HEK293 (cell line): ENCODE measurements around the gene COPRS.

Experiments used
- CTCF ChIA-PET: fragments of 350-600 bp; formaldehyde crosslinking; extraction: SDS; loops from one replicate; lab custom pipeline; 2021; ENCODE audit warnings: antibody characterized with exemption; lab: Yijun Ruan, JAX
- POLR2A ChIA-PET: fragments of 300-600 bp; formaldehyde crosslinking; extraction: SDS; loops from one replicate; lab custom pipeline; 2020; ENCODE audit warnings: antibody characterized with exemption, inconsistent platforms; lab: Yijun Ruan, JAX
- H3K27ac ChIP-seq: fragments of 200-500 bp; sonication (Bioruptor generic); 2 replicates; pipeline ENCODE4 v1.5.1; 2014; ENCODE audit warnings: low read depth, low read length, control low read depth, inconsistent platforms; ENCODE audit errors: extremely low read depth
- H3K36me3 ChIP-seq, 2 experiments: fragments of 200-500 bp in 1 of 2; sonication (Bioruptor generic) in 1 of 2; 1 replicate in 1 of 2; 2 replicates in 1 of 2; pipeline ENCODE4 v1.5.1; 2014 to 2017; ENCODE audit warnings: inconsistent platforms in 2 of 2, low read length in 2 of 2; ENCODE audit not compliant: control insufficient read depth in 2 of 2, insufficient read depth in 1 of 2
- H3K4me1 ChIP-seq: fragments of 200-500 bp; sonication (Bioruptor generic); 2 replicates; pipeline ENCODE4 v1.5.1; 2014; ENCODE audit warnings: mild to moderate bottlenecking, low read length, inconsistent platforms; ENCODE audit not compliant: control insufficient read depth, insufficient read depth
- H3K4me3 ChIP-seq: 2 replicates; pipeline ENCODE4 v1.5.1; 2011; ENCODE audit warnings: low read depth, mild to moderate bottlenecking, control low read depth, low read length, moderate library complexity
- H3K9me3 ChIP-seq: fragments of 200-500 bp; sonication (Bioruptor generic); 2 replicates; pipeline ENCODE4 v1.5.1; 2014; ENCODE audit warnings: low read depth, low read length, inconsistent platforms; ENCODE audit not compliant: control insufficient read depth, insufficient read depth
- GLIS1 ChIP-seq: fragments of 450-650 bp; formaldehyde crosslinking; IDR thresholded peaks from 2 replicates; pipeline ENCODE4 v1.5.1; 2016; ENCODE audit warnings: missing biosample characterization, missing genetic modification characterization
- GLIS2 ChIP-seq: fragments of 450-650 bp; formaldehyde crosslinking; IDR thresholded peaks from 2 replicates; pipeline ENCODE4 v1.5.1; 2016; ENCODE audit warnings: missing biosample characterization, missing genetic modification characterization
- INSM2 ChIP-seq: fragments of 450-650 bp; formaldehyde crosslinking; IDR thresholded peaks from 2 replicates; pipeline ENCODE4 v1.5.1; 2016; ENCODE audit warnings: missing biosample characterization, missing genetic modification characterization
- TSHZ1 ChIP-seq: fragments of 450-650 bp; formaldehyde crosslinking; IDR thresholded peaks from 2 replicates; pipeline ENCODE4 v1.5.1; 2016; ENCODE audit warnings: missing biosample characterization, missing genetic modification characterization, borderline replicate concordance
- ZBTB17 ChIP-seq: fragments of 450-650 bp; formaldehyde crosslinking; IDR thresholded peaks from 2 replicates; pipeline ENCODE4 v1.5.1; 2016; ENCODE audit warnings: missing biosample characterization, missing genetic modification characterization
- ZBTB21 ChIP-seq: fragments of 450-650 bp; formaldehyde crosslinking; IDR thresholded peaks from 2 replicates; pipeline ENCODE4 v1.5.1; 2017; ENCODE audit warnings: missing biosample characterization, missing genetic modification characterization
- ZBTB26 ChIP-seq: fragments of 450-650 bp; formaldehyde crosslinking; optimal IDR thresholded peaks from 2 replicates; pipeline ENCODE3; 2016; ENCODE audit warnings: missing biosample characterization, mild to moderate bottlenecking, missing genetic modification characterization
- ZEB2 ChIP-seq: fragments of 450-650 bp; formaldehyde crosslinking; IDR thresholded peaks from 2 replicates; pipeline ENCODE4 v1.5.1; 2016; ENCODE audit warnings: missing biosample characterization, missing genetic modification characterization
- ZFP37 ChIP-seq: fragments of 450-650 bp; formaldehyde crosslinking; IDR thresholded peaks from 2 replicates; pipeline ENCODE4 v1.5.1; 2016; ENCODE audit warnings: missing biosample characterization, missing genetic modification characterization
- ZFP69B ChIP-seq: fragments of 450-650 bp; formaldehyde crosslinking; IDR thresholded peaks from 2 replicates; pipeline ENCODE4 v1.5.1; 2016; ENCODE audit warnings: missing biosample characterization, missing genetic modification characterization
- ZNF157 ChIP-seq: fragments of 450-650 bp; formaldehyde crosslinking; IDR thresholded peaks from 2 replicates; pipeline ENCODE4 v1.5.1; 2016; ENCODE audit warnings: missing biosample characterization, missing genetic modification characterization
- ZNF174 ChIP-seq: fragments of 450-650 bp; formaldehyde crosslinking; IDR thresholded peaks from 2 replicates; pipeline ENCODE4 v1.5.0; 2017; ENCODE audit warnings: missing biosample characterization, mild to moderate bottlenecking, missing genetic modification characterization
- ZNF214 ChIP-seq: fragments of 450-650 bp; formaldehyde crosslinking; IDR thresholded peaks from 2 replicates; pipeline ENCODE4 v1.5.1; 2017; ENCODE audit warnings: missing biosample characterization, mild to moderate bottlenecking, missing genetic modification characterization, borderline replicate concordance
- ZNF24 ChIP-seq: fragments of 450-650 bp; formaldehyde crosslinking; IDR thresholded peaks from 2 replicates; pipeline ENCODE4 v1.5.1; 2016; ENCODE audit warnings: missing biosample characterization, missing genetic modification characterization
- ZNF280C ChIP-seq: fragments of 450-650 bp; formaldehyde crosslinking; IDR thresholded peaks from 2 replicates; pipeline ENCODE4 v1.5.1; 2016; ENCODE audit warnings: missing biosample characterization, missing genetic modification characterization
- ZNF335 ChIP-seq: fragments of 450-650 bp; formaldehyde crosslinking; conservative IDR thresholded peaks from 2 replicates; pipeline ENCODE4 v1.5.1; 2016; ENCODE audit warnings: missing biosample characterization, missing genetic modification characterization
- ZNF488 ChIP-seq: fragments of 450-650 bp; formaldehyde crosslinking; IDR thresholded peaks from 2 replicates; pipeline ENCODE4 v1.5.1; 2016; ENCODE audit warnings: missing biosample characterization, missing genetic modification characterization
- ZNF521 ChIP-seq: fragments of 450-650 bp; formaldehyde crosslinking; IDR thresholded peaks from 2 replicates; pipeline ENCODE4 v1.5.1; 2017; ENCODE audit warnings: missing biosample characterization, mild to moderate bottlenecking, missing genetic modification characterization
- ZNF596 ChIP-seq: fragments of 450-650 bp; IDR thresholded peaks from 2 replicates; pipeline ENCODE4 v1.5.0; 2018; ENCODE audit warnings: missing biosample characterization, mild to moderate bottlenecking, missing genetic modification characterization, moderate library complexity
- ZNF701 ChIP-seq: fragments of 450-650 bp; formaldehyde crosslinking; IDR thresholded peaks from 2 replicates; pipeline ENCODE4 v1.5.1; 2016; ENCODE audit warnings: missing biosample characterization, missing genetic modification characterization
- ZNF747 ChIP-seq: fragments of 450-650 bp; formaldehyde crosslinking; IDR thresholded peaks from 2 replicates; pipeline ENCODE4 v1.5.1; 2016; ENCODE audit warnings: missing biosample characterization, missing genetic modification characterization
- ZSCAN18 ChIP-seq: fragments of 450-650 bp; formaldehyde crosslinking; IDR thresholded peaks from 2 replicates; pipeline ENCODE4 v1.5.1; 2016; ENCODE audit warnings: missing biosample characterization, missing genetic modification characterization

COPRS gene

GRCh38 chr17:31841850-31842194 lies 17.2 kb downstream of the COPRS start (continued):
- no peak for TF ChIP-seq TSHZ1 (tag by site-specific recombination)
- TF ChIP-seq ZNF521: no peak
- no peak for TF ChIP-seq GLIS1
- no peak for TF ChIP-seq ZNF747 (tag by site-specific recombination)
- no peak for TF ChIP-seq ZNF24
- no peak for TF ChIP-seq ZNF280C (tag by site-specific recombination)
- TF ChIP-seq ZFP37: no peak
- TF ChIP-seq ZEB2 (tag by site-specific recombination): no peak
- TF ChIP-seq, all 188 proteins: peak for 0

- ChIA-PET CTCF (interaction anchor here (0.6 to 0.7 kb wide), 3 partner anchors 281 to 400 kb away, joined by 3 read pairs; no protein-coding TSS in a partner anchor), POLR2A (no interaction called here)
- H3K4me1 ChIP-seq: no peaks in the 10 kb centered on the region
- H3K4me3 ChIP-seq: no peak overlapping the region
- TF ChIP-seq ZFP69B (tag by site-specific recombination) (no peak), ZNF174 (tag by site-specific recombination) (no peak), ZBTB17 (no peak)
- H3K27ac ChIP-seq: no peak overlapping the region
- no peaks in the 10 kb centered on the region for H3K9me3 ChIP-seq
- H3K36me3 ChIP-seq: no peaks in the 10 kb centered on the region
These were observed 20.3 kb downstream of the COPRS start for GRCh38 chr17:31838636-31839225.

GRCh38 chr17:31835984-31836383 lies 23.1 kb downstream of the COPRS start:
- POLR2A ChIA-PET: no interaction called here
- CTCF ChIA-PET: interaction anchor here (0.6 kb wide), 1 partner anchor 172 kb away, joined by 4 read pairs; no protein-coding TSS in a partner anchor
- no peak overlapping the region for H3K27ac ChIP-seq
- H3K4me1 ChIP-seq: no peaks in the 10 kb centered on the region
- no peak overlapping the region for H3K4me3 ChIP-seq
- no peaks in the 10 kb centered on the region for H3K36me3 ChIP-seq
- H3K9me3 ChIP-seq: no peaks in the 10 kb centered on the region
- no peak for TF ChIP-seq ZNF157 (tag by site-specific recombination)
- no peak for TF ChIP-seq ZBTB26
- no peak for TF ChIP-seq ZNF488 (tag by site-specific recombination)
- no peak for TF ChIP-seq ZNF335 (tag by site-specific recombination)
- no peak for TF ChIP-seq ZNF596 (tag by site-specific recombination)
- no peak for TF ChIP-seq ZBTB21 (tag by site-specific recombination)
- no peak for TF ChIP-seq INSM2 (tag by site-specific recombination)
- no peak for TF ChIP-seq ZNF701
- no peak for TF ChIP-seq ZNF214 (tag by site-specific recombination)
- TF ChIP-seq ZSCAN18 (tag by site-specific recombination): no peak
- no peak for TF ChIP-seq GLIS2 (tag by site-specific recombination)
